GM12891 (cell line): ENCODE measurements around the gene ATL1.

ENCODE experiments used
- PAX5 ChIP-seq: IDR thresholded peaks from 2 replicates; pipeline ENCODE4 v1.6.1; 2011; ENCODE audit warnings: low read length, moderate library complexity, mild to moderate bottlenecking; ENCODE audit not compliant: insufficient read depth, severe bottlenecking
- POLR2A ChIP-seq: IDR thresholded peaks from 2 replicates; pipeline ENCODE4 v1.6.1; 2011; ENCODE audit warnings: low read depth, low read length, control low read depth
- POLR2AphosphoS5 ChIP-seq: IDR thresholded peaks from 2 replicates; pipeline ENCODE4 v1.6.1; 2011; ENCODE audit warnings: low read depth, low read length, control low read depth
- POU2F2 ChIP-seq: IDR thresholded peaks from 2 replicates; pipeline ENCODE4 v1.6.1; 2011; ENCODE audit warnings: low read depth, mild to moderate bottlenecking, control low read depth, low read length, moderate library complexity
- SPI1 ChIP-seq: IDR thresholded peaks from 2 replicates; pipeline ENCODE4 v1.6.1; 2011; ENCODE audit warnings: low read depth, low read length, control low read depth
- TAF1 ChIP-seq: IDR thresholded peaks from 2 replicates; pipeline ENCODE4 v1.6.1; 2011; ENCODE audit warnings: low read depth, low read length, control low read depth

DNA sequence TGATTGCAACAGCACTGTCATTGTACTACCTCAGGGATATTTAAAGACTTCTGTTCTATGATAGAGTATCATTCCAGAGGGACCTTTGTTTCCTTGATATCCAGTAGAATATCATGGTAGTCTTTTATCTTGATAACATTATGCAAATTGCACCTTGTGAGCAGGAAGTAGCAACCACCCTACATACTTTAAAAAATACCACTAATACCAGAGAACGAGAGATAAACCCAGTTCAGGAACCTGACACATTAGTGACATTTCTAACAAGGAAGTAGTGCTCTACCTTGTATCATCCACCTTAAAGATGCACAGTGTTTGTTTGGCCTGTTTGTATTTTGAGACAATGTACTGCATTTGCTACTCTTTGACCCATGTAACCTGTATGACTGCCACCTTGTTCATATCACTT is 18.8 kb upstream of the ATL1 start:
- TF ChIP-seq POLR2A (no peak), SPI1 (no peak), TAF1 (no peak), POLR2AphosphoS5 (no peak), POU2F2 (no peak), PAX5 (no peak)
